CD4-positive, alpha-beta T cell (primary cell): Measurements from ENCODE around the gene NRN1L. TPM values are rescaled to one million over a fixed set of nuclear protein-coding genes. Genes with fewer than 3 reads are reported as not detected.

ENCODE experiments used
- ATAC-seq: fragments of 200-7000 bp; cut with Tn5 transposase; one replicate; pipeline ENCODE4 v1.10.0; 2022; ENCODE audit warnings: mild to moderate bottlenecking; ENCODE audit not compliant: poor library complexity
- CTCF ChIA-PET: fragments of 350-600 bp; sonication (Branson Sonifier 250); formaldehyde crosslinking; loops from one replicate; lab custom pipeline; 2021; ENCODE audit warnings: antibody characterized with exemption, inconsistent platforms; lab: Charles Lee
- POLR2A ChIA-PET: fragments of 350-600 bp; sonication (Branson Sonifier 250); formaldehyde crosslinking; loops from one replicate; lab custom pipeline; 2021; ENCODE audit warnings: antibody characterized with exemption, inconsistent platforms; lab: Charles Lee
- DNase-seq, 14 experiments: peaks; one replicate each; pipeline ENCODE4 v3.0.0-alpha.2; 2013 to 2020; ENCODE audit warnings: mixed read lengths in 2 of 14
- H3K27ac ChIP-seq, 2 donors: one replicate each; pipeline versions ENCODE4 v1.5.1 to v1.7.0; 2013; ENCODE audit warnings: low read length in 2 of 2, low read depth in 1 of 2, mild to moderate bottlenecking in 1 of 2
- H3K27me3 ChIP-seq, 2 experiments: 1 replicate in 1 of 2; 2 replicates in 1 of 2; pipeline versions ENCODE4 v1.6.1 to v1.7.0; 2013; ENCODE audit warnings: low read length in 2 of 2, control low read depth in 1 of 2, mild to moderate bottlenecking in 1 of 2, moderate library complexity in 1 of 2; ENCODE audit not compliant: insufficient read depth in 2 of 2, control insufficient read depth in 1 of 2
- H3K36me3 ChIP-seq: one replicate; pipeline ENCODE4 v1.6.1; 2013; ENCODE audit warnings: low read length, control low read depth; ENCODE audit not compliant: insufficient read depth
- H3K4me1 ChIP-seq: one replicate; pipeline ENCODE4 v1.6.1; 2013; ENCODE audit warnings: low read length, control low read depth; ENCODE audit not compliant: insufficient read depth
- H3K4me3 ChIP-seq: one replicate; pipeline ENCODE4 v1.5.1; 2013; ENCODE audit warnings: mild to moderate bottlenecking, low read length, moderate library complexity
- H3K9me3 ChIP-seq, 2 experiments: 1 replicate in 1 of 2; 2 replicates in 1 of 2; pipeline versions ENCODE4 v1.6.1 to v1.7.0; 2013; ENCODE audit warnings: low read length in 2 of 2, mild to moderate bottlenecking in 2 of 2, control low read depth in 1 of 2, moderate library complexity in 1 of 2; ENCODE audit not compliant: control insufficient read depth in 1 of 2, insufficient read depth in 1 of 2
- H3K27ac Mint-ChIP-seq: one replicate; pipeline ENCODE4 v1.8.0; 2020; ENCODE audit warnings: mixed read lengths
- H3K27me3 Mint-ChIP-seq: one replicate; pipeline ENCODE4 v1.8.0; 2021; ENCODE audit warnings: mixed read lengths
- H3K36me3 Mint-ChIP-seq: one replicate; pipeline ENCODE4 v1.8.0; 2021; ENCODE audit warnings: low read depth, mixed read lengths
- H3K4me1 Mint-ChIP-seq: one replicate; pipeline ENCODE4 v1.8.0; 2021; ENCODE audit warnings: low read depth, mixed read lengths
- H3K4me3 Mint-ChIP-seq: one replicate; pipeline ENCODE4 v1.8.0; 2020; ENCODE audit warnings: mild to moderate bottlenecking, mixed read lengths
- H3K9me3 Mint-ChIP-seq: one replicate; pipeline ENCODE4 v1.8.0; 2020; ENCODE audit warnings: mixed read lengths
- CTCF ChIP-seq: fragments of 200-600 bp; IDR thresholded peaks from one replicate; pipeline ENCODE4 v1.8.0; 2022; ENCODE audit warnings: antibody characterized with exemption, mild to moderate bottlenecking
- intact Hi-C, 2 experiments: fragments of 100-400 bp; cut with DNase I in 1 of 2; cut with micrococcal nuclease in 1 of 2; formaldehyde crosslinking; loops; one replicate each; pipeline versions ENCODE4 v1.15.1 to v1.9.0; 2023 to 2025; cut with DNase I, micrococcal nuclease
- total RNA-seq, 174 experiments: library from RNA in 2 of 174; stranded (reverse) in 2 of 174; gene quantifications; one replicate each; pipeline ENCODE4 v1.2.3 and lab custom pipeline; 2021 to 2026

NRN1L gene
- total RNA-seq, 2 experiments from 2014 or later, result 2.9 to 4.4 TPM

DNA sequence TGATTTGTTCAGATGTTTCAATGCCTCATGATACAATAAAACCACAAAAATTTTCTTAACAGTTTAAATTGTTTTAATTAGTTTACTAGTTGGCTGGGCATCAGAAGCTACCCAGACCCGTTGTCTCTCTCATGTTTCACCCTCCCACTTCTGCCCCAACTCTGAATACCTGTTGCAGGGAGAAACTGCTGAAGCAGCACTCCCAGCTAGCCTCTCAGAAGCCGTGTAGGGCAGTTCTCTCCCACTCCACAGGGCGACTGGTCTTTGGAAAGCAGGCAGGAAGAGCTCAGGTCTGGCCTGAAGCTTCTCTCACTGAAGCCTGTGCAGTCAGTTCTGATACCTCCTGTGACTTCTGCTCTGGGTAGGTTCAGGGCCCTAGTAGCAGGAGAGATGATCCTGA, 13.4 kb upstream of the NRN1L start:
- Mint-ChIP-seq H3K27me3 (no peaks in the 10 kb centered on the region), H3K9me3 (no peaks in the 10 kb centered on the region), H3K36me3 (peaks cover 54% of the 10 kb centered on the region), H3K4me3 (peak overlapping the region; percentile 96), H3K4me1 (peaks cover 35% of the 10 kb centered on the region), H3K27ac (peak overlapping the region; percentile 89)
- TF ChIP-seq CTCF, result no peak
- Histone ChIP-seq H3K27ac (no peak overlapping the region), H3K36me3 (peaks cover 40% of the 10 kb centered on the region), H3K27me3 (no peaks in the 10 kb centered on the region), H3K4me3 (no peak overlapping the region), H3K9me3 (no peaks in the 10 kb centered on the region), H3K4me1 (peaks cover 41% of the 10 kb centered on the region)
- DNase-seq (no peak), ATAC-seq (no peak)
- intact Hi-C loops, result loop anchor here in 1 of 2 experiments (5.0 kb wide), 1 partner anchor 39 kb away; no protein-coding TSS in a partner anchor
- ChIA-PET CTCF (interaction anchor here (0.7 to 1.2 kb wide), 2 partner anchors 22 to 55 kb away, joined by 3 to 8 read pairs; no protein-coding TSS in a partner anchor), POLR2A (interaction anchor here (1.0 to 1.5 kb wide), 4 partner anchors 21 to 65 kb away, joined by 3 to 4 read pairs (median 4); partner anchors contain the start of genes PSKH1, RANBP10 and TSNAXIP1)

DNA sequence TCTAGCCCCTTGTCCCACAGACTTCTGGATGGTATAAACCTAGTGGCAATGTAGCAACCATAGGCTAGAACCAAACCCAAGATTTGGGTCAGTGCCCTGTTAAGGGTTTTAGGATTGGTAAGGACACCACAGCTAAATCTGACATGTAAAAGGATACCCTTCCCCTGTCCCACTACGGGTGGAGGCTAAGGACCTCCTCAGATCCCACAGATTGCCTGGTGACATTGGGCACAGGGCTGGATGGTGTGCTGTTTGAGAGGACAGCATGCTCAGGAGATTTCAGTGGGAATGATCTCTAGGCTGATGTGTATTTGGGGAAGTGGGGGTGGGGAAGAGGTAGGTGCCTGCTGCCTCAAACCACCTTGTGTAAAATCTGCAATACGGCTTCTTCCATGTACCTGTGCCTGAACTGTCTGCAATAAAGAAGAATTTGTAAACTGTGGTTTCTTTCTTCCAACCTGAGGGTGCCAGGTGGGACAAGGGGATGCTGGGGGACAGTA, 12.5 kb upstream of the NRN1L start:
- Histone ChIP-seq H3K27ac (peak overlapping the region; percentile 82 to 93), H3K9me3 (no peaks in the 10 kb centered on the region), H3K36me3 (peaks cover 45% of the 10 kb centered on the region), H3K27me3 (no peaks in the 10 kb centered on the region), H3K4me1 (peaks cover 44% of the 10 kb centered on the region), H3K4me3 (peak overlapping the region; percentile 99)
- Mint-ChIP-seq H3K36me3 (peaks cover 57% of the 10 kb centered on the region), H3K9me3 (no peaks in the 10 kb centered on the region), H3K27ac (peak overlapping the region; percentile 89), H3K4me1 (peaks cover 35% of the 10 kb centered on the region), H3K27me3 (no peaks in the 10 kb centered on the region), H3K4me3 (peak overlapping the region; percentile 96)
- CTCF ChIA-PET, result interaction anchor here (1.2 kb wide), 1 partner anchor 56 kb away, joined by 8 read pairs; no protein-coding TSS in a partner anchor
- intact Hi-C loops, result loop anchor here in 1 of 2 experiments (1.0 to 5.0 kb wide), 3 partner anchors 21 to 40 kb away; partner anchors contain the start of genes CENPT and PSKH1
- DNase-seq, result peak in 1 of 14 experiments; percentile 23
- no peak for TF ChIP-seq CTCF
- no peak for ATAC-seq
- POLR2A ChIA-PET, result interaction anchor here (1.0 to 1.5 kb wide), 5 partner anchors 20 to 66 kb away, joined by 3 to 8 read pairs (median 4); partner anchors contain the start of genes NUTF2, PSKH1, RANBP10 and TSNAXIP1

GRCh38 chr16:67872631-67873434, 11.9 kb upstream of the NRN1L start, which contains the start of gene EDC4:
TSS of gene EDC4 (plus strand) at chr16:67873052. CDS start at chr16:67873262, 210 bp downstream.
- intact Hi-C loops, result loop anchor here in 1 of 2 experiments (1.0 to 5.0 kb wide), 3 partner anchors 20 to 41 kb away; partner anchors contain the start of genes CENPT and PSKH1
- Mint-ChIP-seq H3K4me1 (peaks cover 35% of the 10 kb centered on the region), H3K27me3 (no peaks in the 10 kb centered on the region), H3K27ac (peak within 1 kb of the TSS; percentile 89), H3K4me3 (peak within 1 kb of the TSS; percentile 96), H3K9me3 (no peaks in the 10 kb centered on the region), H3K36me3 (peaks cover 64% of the 10 kb centered on the region)
- Histone ChIP-seq H3K36me3 (peaks cover 49% of the 10 kb centered on the region), H3K4me1 (peaks cover 44% of the 10 kb centered on the region), H3K4me3 (peak within 1 kb of the TSS; percentile 99), H3K9me3 (no peaks in the 10 kb centered on the region), H3K27ac (peak within 1 kb of the TSS; percentile 82 to 93), H3K27me3 (no peaks in the 10 kb centered on the region)
- DNase-seq (peak; percentile 77 to 92 (median 84)), ATAC-seq (peak; percentile 93)
- CTCF ChIA-PET, result interaction anchor here (0.5 to 2.5 kb wide), 5 partner anchors 11 to 455 kb away, joined by 3 to 13 read pairs (median 4); partner anchors contain the start of gene NUTF2
- no peak for TF ChIP-seq CTCF
- POLR2A ChIA-PET, result interaction anchor here (0.5 to 1.7 kb wide), 15 partner anchors 9 to 859 kb away, joined by 3 to 10 read pairs (median 4); partner anchors contain the start of genes CTCF, GFOD2, NFATC3 and NUTF2
